Stimulated activated CD4-positive, alpha-beta T cell treated with anti-CD3 and anti-CD28 coated beads, TNF-alpha, amount 100 ng/mL, for 48 hours (primary cell): ENCODE results near the gene TARS2.

ENCODE experiments used
- DNase-seq, 3 donors: peaks; one replicate each; pipeline ENCODE4 v3.0.0-alpha.2; 2020; ENCODE audit warnings: low read depth in 3 of 3

Gene TARS2

GRCh38 chr1:150555971-150556865 lies 69.0 kb downstream of the TARS2 start:
- no peak for DNase-seq

- DNase-seq = no peak
These were observed 69.9 kb downstream of the TARS2 start for GRCh38 chr1:150557065-150557600.
